GM19463 (cell line): ENCODE data around the gene TANK.
A peak's percentile ranks its signal among the peaks of the same experiment; 100 is the strongest.
"Not testable (repeated sequence)": the region's sequence is repeated elsewhere in the genome, so short reads cannot be mapped to it uniquely, and the experiment has no call there.

Experiments
- ATAC-seq: cut with Tn5 transposase; IDR thresholded peaks from one replicate; pipeline ENCODE4 v1.9.1; 2021; ENCODE audit warnings: mild to moderate bottlenecking, moderate library complexity; ENCODE audit not compliant: unreplicated experiment

The TANK gene

DNA sequence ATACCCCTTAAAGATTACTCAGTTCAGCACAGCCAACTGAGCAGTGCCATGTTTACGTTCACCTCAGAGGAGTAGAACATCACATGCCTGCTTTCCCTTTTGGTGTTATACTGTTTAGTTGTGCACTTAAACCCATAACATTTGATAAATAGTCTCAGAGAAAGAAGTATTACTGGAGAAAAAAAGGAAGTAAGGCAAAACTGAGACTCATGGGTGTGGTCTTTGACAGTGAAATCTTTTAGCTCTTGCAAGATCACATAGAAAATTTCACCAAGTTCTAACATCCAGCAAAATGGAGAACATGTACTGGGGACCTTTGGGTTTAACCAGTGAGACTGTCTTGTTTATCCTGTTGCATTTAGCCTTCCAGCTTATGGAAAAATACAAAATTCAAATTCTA, 5.6 kb downstream of the TANK start:
- no peak for ATAC-seq

DNA sequence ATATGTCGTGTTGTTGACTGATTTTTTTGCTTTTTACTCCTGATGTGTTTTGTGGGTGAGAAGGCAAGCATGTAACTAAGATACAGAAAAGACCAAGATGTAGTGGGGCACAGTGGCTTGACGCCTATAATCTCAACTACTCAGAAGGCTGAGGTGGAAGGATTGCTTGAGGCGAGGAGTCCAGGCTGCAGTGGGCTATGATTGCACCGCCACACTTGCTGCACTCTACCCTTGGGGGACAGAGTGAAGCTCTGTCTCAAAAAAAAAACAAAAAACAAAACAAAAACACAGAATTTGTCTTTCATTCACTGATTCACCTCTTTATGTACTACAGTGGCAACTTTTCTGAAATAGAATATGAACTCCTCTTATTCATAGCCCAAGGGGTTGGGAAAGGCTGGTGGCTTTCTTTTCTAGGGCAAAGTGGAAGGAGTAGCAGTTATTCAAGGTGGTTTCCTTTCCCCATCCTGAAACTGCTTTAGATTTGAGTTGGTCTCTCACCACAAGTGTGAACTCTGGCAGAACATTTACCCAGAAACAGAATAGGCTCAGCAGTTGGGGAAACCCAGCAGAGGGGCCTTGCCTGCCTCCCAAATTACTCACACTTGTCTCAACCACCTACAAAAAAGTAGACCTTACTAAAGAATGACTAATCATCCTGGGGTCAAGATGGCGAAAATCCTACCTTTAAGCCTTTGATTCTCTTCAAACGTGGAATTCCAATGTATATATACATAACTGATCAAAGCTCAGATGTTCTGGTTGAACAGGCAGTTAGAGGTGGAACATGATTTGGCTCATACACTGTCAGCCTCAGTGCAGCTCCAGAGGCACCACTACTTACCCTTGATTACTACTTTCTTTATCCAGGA, 6.5 kb downstream of the TANK start:
- peak; percentile 79 for ATAC-seq

DNA sequence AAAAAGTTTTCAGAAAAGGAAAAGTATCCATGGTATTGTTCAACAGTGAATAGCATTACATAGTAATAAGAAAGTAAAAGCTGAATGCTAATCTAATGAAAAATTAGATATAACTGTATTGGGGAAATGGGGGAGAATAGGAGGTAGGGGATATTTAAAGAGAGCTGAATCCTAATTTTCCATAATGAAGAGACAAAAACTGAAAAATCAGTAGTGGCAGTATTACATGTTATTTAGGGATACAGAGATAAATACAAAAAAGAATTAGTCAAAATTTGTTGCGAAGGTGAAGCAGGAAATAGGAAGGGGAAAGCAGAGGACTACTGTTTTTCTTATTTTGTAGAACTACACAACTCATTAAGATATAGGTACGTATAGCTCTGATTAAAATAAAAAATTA, 9.1 kb downstream of the TANK start:
- ATAC-seq: no peak

DNA sequence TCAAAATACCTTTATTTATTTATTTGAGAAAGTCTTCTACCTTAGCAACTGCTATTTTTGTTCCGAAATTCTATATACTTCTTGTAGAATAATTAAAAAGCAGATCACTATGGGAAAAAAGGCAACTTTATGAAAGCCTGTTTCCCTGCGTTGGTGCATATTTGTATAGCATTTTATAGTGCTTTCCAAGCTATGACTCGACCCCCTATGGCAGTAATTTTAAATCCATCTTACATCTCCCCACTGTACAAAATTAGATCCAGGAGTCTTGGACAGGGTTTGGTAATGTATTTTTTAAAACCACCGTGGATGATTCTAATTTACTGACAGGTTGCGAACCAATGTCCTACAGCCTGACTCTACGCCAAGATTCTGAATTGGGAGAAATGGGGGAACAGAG, 10.1 kb downstream of the TANK start:
- no peak for ATAC-seq

DNA sequence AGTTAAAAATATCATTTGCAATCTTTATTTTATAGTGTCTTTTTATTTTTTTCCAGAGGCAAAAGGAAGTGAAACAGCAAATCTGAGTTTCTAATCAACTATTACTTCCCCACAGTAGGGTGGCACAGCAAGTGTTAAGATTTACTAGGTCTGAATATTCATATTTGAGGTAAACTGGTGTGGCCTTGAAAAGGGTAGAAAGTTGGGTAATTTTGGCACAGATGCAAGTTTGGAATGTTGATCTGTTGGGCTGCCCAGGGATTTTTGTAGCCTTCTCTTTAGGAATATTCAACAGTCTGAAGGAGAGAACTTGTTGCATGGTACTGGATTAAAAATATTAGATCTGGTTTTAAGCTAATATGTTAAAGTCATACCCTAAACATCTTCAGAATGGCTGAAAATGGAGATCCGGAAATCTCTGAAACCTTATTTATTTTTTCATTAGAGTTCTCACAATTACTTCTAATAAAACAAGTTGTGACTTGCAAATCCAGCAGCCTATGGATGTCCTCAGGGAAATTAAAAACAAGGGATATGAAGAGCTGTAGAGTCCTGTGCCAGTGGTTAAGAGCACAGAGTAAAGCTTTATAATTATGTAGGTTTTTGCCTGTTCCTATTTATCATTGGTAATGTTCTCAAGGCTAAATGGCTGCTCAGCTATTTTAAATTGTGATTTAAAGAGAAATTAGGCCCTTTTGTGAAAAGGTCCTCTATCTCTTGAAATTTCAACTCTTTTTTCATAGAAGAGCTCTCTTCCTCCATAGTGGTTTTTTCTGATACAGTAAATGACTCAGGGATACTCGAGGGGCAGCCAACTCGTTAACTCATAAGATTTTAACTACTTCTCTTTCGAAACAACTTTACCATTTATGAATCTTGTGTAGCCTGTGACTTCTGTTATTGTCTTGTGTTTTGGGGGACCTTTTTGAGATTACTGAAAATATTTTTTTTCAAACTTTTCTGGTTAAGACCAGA, 11.0 kb downstream of the TANK start:
- no peak for ATAC-seq

DNA sequence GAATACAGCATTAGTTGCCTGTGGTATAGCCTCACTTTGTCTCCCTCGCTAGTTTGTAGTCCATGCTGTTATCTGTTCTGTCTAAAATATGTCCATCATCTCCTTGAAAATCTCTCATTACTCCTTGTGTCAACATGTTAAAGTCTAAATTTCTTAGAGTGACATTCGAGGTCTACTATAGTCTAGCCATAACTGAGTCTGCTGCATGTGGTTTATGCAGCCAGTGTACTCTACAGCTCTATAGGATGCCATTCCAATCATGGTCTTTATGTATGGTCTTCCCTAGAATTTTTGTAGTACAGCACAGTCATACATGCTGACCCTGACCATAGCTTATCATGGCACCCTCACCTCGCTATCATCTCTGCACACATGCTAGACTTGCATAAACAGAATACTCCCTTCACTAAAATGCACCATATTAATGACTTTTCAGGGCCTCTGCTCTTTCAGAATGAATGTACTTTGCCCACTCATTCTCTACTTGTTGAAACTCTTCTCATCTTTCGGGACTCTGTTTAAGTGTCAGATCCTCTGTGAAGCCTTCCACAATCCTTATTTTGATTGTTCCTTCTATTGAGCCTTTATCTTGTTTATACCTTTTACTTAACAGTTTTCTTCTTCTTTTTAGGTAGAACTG, 12.8 kb downstream of the TANK start:
- peak; percentile 77 for ATAC-seq

DNA sequence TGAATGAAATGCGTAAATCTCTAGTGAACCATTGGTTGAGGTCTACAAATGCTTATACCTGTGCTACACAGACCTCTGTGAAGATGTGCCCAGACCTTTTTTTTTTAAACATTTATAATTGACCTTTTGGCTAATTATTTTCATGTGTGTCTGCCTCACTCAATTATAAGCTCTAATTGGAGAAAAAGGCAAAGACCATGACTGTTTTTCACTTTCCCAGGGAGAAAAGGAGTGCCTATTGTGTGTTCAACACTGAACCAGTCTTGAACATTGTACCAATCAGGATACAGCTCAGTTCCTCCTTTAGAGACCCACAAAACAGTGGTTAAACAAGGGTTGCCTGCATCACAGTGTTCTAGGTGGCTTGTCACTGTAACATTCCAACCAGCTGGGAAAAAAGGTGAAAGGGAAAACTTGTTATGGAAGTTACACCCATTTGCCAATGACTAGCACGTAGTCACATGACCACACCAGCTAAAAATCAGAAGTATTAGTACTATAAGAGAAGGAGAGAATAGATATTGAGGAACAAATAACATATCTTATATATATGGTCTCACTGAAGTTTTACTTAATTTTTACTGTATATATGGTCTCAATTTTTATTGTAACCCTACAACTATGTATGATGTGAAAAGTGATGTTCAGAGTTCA, 13.4 kb downstream of the TANK start:
- no peak for ATAC-seq

DNA sequence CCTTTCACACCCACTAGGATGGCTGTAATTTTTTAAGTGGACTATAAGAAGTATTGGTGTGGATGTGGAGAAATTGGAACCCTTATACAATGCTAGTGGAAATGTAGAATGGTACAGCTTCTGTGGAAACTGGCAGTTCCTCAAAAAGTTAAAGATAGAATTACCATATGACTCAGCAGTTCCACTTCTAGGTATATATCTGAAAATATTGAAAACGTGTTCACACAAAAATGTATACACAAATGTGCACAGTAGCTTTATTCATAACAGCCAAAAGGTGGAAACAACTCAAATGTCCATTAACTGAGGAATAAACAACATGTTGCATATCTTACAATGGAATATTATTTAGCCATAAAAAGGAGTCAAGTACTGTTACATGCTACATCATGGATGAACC, 17.7 kb downstream of the TANK start:
- ATAC-seq: no peak

DNA sequence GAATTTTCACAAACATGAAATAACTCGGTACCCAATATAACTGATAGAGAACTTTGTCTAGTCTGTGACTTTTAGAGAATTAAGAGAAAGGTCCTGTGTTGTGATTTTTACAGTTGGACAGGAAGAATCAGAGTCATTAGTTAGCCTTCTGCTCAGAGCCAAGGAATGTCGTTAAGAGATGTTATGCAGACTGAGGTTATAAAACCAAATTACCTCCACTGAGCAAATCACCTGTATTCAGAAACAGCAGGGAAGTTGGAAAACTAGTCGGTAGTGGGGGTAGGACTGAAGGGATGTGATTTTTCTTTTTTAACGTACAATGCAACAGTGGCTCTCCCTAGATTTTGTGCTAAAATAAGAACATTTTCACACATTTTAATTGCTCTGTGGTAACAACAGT, 18.5 kb downstream of the TANK start:
- ATAC-seq: no peak

DNA sequence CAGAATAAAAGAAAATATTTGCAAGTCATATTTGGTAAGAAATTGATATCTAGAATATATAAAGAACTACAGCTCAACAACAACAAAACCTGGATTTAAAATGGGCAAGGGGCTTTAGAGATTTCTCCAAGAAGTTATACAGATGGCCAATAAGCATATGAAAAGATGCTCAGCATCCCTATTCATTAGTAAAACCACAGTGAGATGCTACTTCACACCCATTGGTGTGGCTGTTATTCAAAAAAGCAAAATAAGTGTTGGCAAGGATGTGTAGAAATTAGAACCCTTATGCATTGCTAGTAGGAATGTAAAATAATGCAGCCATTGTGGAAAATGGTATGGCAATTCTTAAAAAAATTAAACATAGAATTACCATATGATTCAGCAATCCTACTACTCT, 29.8 kb downstream of the TANK start:
- ATAC-seq: no peak

DNA sequence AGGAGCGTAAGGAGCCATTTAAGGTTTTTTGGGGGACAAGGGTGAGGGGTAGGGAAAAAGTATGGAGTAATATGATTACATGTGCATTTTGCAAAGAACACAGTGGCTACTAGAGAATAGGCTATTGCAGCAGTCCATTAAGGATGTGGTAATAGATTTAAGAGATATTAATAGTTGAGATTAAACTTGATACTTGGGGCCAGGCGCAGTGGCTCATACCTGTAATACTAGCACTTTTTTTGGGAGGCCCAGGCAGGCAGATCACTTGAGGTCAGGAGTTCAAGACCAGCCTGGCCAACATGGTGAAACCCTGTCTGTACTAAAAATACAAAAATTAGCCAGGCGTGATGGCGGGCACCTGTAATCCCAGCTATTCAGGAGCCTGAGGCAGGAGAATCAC, 35.4 kb downstream of the TANK start:
- ATAC-seq: not testable (repeated sequence)

DNA sequence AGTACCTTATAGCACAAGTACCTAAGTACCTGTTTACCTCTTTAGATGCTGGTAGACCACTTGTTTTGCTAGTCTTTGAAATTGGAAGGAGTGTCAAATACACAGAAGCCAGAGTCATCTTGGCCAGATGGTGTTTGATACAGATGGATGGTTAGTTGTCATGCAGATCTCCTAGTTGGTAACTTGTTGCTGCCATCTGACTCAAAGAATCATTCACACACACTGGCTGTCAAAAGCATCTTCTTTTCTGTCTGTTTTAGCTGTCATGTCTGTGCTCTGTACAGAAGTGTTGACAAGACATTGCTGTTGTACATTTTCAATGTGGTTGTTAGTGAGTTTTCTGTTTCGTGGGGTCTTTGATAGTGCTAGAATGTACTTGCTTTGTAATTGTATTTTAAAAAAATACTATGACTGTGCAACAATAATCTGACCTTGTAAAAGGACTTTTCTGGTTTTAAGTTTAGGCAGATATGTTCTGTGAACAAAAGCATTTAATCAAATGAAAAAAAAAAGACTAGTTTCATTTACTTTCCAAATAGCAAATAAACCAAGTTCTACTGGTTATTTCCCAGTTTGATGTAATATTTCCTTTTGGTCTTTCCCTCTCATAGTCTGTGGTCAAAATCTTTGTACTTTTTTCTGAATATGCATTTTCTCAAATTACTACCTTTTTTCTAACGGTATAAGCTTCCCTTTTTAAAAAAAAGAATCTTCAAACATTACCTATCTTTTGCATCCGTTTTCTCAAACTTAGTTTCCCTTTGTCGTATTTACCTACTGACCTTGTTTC, 39.9 kb downstream of the TANK start:
- ATAC-seq: peak; percentile 60

DNA sequence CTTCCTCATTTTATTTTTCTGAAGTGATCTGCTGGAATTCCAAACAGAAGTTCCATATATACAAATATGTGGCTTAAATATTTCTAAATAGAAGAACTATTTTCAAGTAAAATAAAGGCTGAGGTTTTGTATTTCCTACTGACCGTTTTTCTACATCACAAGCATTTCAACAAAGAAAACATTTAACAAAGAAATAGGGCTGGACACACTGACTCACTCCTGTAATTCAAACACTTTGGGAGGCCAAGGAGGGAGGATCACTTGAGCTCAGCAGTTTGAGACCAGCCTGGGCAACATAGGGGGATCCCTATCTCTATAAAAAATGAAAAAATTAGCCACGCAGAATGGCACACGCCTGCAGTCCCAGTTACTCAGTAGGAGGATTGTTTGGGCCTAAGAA, 44.6 kb downstream of the TANK start:
- ATAC-seq: no peak

DNA sequence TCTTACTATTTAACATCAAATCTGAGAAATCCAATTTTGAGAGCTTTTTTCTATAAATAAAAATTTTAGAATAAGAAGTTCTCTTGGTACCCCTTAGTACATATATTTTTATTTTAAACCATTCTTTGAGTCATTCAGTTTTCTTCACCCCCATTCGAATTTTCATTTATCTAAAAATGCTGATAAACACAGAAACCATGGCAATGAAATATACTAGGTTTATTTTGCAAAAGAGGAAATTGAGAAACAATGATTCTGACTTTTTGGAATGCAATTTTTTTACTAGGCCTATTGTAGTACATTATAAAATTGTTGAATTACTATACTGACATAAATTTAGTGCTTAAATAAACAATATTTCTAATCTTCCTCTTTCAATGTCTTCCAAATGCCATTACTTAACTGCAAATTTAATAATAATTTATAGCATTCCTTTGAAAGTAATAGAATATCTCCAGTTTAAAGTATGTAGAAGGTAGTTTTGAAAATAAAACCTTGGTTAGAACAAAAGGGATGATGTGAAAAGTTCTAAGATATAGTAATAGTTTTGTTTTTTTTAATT, 46.3 kb downstream of the TANK start:
- ATAC-seq: no peak

DNA sequence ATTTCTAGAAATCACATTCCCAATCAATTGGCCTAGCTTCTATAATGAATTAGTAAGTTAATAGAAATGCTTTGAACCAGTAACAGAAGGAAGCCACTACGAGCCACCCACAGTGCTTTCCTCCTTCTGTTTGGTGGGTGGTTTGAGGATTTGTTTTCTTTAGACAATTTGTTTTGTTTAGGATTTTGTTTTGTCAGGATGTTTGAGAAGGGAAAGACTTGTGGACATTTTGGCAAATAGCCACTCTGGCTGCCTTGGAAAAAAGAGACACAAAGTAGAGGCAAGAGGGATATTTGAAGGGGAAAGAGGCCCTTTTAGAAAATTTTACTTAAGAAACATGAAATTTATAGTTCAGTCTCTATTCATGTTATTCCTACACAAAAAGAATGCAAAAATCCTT, 47.7 kb downstream of the TANK start:
- ATAC-seq: no peak

DNA sequence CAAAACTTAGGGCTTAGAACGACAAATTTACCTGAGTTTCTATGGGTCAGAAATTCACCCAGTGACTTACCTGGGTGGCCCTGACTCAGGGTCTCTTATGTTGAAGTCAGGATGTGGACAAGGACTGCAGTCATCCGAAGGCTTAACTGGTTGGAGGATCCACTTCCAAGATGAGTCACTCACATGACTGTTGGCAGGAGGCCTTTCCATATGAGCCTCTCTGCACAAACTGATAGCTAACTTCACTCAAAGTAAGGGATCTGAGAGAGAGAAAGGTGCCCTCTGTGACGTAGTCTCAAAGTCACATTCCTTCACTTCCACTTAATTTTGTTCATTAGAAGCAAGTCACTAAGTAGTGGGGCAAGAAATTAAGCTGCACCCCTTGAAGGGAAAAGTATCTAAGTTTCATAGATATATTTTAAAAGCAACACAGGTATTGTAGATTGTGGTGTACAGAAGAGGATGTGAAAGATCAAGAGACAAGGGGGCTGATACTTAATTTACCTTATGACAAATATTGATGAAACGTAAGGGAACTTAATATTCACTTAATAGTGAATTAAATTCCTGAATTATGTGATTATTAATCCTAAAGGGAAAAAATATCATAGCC, 48.4 kb downstream of the TANK start:
- no peak for ATAC-seq

DNA sequence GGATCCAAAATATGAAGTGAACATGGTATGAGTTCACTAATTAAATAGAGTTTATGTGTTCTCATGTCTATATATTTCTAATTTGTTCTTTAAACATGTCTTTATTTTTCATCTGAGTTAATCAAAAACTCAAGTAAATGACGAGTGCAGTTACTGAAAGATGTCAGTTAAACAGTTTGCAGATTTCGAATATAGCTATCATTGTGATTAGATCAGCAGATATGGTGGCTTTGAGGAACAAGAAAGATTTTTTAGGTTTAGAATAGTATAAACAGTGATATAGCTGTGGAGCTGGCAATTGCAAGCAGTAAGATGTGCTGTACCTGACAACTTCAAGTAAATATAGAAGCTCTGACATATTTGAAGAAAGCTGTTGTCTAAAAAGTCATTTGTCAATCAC, 49.7 kb downstream of the TANK start:
- ATAC-seq: no peak

DNA sequence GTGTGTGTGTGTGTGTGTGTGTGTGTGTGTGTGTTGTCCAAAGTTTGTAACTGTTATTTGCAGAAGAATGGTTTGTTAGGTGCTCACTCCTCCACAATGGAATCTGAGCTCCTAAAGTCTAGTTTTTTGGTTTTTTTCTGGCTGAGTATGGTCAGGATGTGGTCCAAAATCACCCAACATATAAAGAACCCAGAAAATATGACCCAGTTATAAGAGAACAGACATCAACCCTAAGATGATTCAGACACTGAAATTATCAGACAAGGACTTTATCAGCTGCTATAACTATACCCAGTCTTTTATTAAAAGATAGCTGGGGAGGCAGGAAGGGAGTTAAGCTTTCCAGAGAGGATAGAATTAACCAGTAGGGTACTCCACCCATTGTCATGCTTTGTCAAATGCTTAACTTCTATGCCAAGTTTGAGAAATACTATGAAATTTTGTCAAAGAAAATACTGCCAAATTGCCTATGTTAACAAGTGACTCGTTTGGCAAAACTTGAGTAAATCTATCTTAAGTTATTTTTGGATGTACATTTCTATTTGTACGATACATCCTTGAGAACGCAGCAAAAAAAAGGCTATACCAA, 57.5 kb downstream of the TANK start:
- ATAC-seq: no peak

DNA sequence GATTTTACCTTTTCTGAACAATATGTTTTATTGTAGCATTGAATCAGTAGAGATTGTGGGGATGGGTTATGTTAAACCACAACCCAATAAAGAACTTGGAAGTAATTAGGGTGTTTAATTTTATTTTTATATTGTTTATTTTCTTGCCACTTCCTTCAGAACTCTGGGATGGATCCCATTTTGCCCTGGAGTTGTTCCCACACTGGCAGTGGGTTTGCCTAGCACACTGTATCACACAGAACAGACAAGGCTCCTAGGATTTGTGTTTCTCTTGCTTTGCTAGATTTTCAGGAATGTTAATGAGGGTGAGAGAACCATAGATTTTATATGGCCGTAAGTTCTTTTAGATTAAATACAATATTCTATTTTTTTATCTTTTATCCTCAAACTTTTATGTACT, 59.0 kb downstream of the TANK start:
- ATAC-seq: no peak
